SJSA1 (cell line): ENCODE results near the gene SLC44A5. TPM values are rescaled to one million over a fixed set of nuclear protein-coding genes. Genes with fewer than 3 reads are reported as not detected.

Experiments
- DNase-seq, 2 experiments: peaks; one replicate each; pipeline ENCODE4 v3.0.0-alpha.2; 2015 to 2020; ENCODE audit warnings: low spot score in 2 of 2, low read depth in 1 of 2
- H3K27ac ChIP-seq: fragments of 250-450 bp; sonication (Bioruptor Pico); 2 replicates; pipeline ENCODE4 v1.5.1; 2020; ENCODE audit warnings: mild to moderate bottlenecking, moderate library complexity
- H3K27me3 ChIP-seq: fragments of 250-450 bp; sonication (Bioruptor Pico); replicated peaks from 2 replicates; pipeline ENCODE4 v1.5.1; 2020; ENCODE audit warnings: mild to moderate bottlenecking, moderate library complexity
- H3K36me3 ChIP-seq: fragments of 250-450 bp; sonication (Bioruptor Pico); 2 replicates; pipeline ENCODE4 v1.5.1; 2020; ENCODE audit warnings: mild to moderate bottlenecking
- H3K4me1 ChIP-seq: fragments of 250-450 bp; sonication (Bioruptor Pico); replicated peaks from 2 replicates; pipeline ENCODE4 v1.6.1; 2021; ENCODE audit warnings: mild to moderate bottlenecking
- H3K4me3 ChIP-seq: fragments of 250-450 bp; sonication (Bioruptor Pico); 2 replicates; pipeline ENCODE4 v1.5.1; 2020; ENCODE audit warnings: mild to moderate bottlenecking
- H3K9me3 ChIP-seq: fragments of 250-450 bp; sonication (Bioruptor Pico); replicated peaks from 2 replicates; pipeline ENCODE4 v1.5.1; 2020; ENCODE audit warnings: mild to moderate bottlenecking
- total RNA-seq: library from RNA; depleted of rRNA; stranded (reverse); fragments of >200 nt; shearing (Covaris generic); gene quantifications from 2 replicates; pipeline ENCODE4 v1.2.3, GENCODE V29; 2014

SLC44A5 gene
- total RNA-seq, 1 experiment from 2014 or later, result 0.05 TPM

- H3K36me3 ChIP-seq, result no peaks in the 10 kb centered on the region
- H3K27ac ChIP-seq, result no peak overlapping the region
- H3K9me3 ChIP-seq, result no peaks in the 10 kb centered on the region
- H3K27me3 ChIP-seq, result 0 out of 2 replicates have a peak, but pooled peaks cover 2% of the 10 kb centered on the region
- H3K4me3 ChIP-seq, result no peak overlapping the region
- no peak for DNase-seq
- no peaks in the 10 kb centered on the region for H3K4me1 ChIP-seq
Measured at GRCh38 chr1:75528001-75528400, 82.9 kb downstream of the SLC44A5 start.

- DNase-seq, result no peak
- no peaks in the 10 kb centered on the region for H3K36me3 ChIP-seq
- H3K4me1 ChIP-seq, result no peaks in the 10 kb centered on the region
- no peak overlapping the region for H3K4me3 ChIP-seq
- H3K9me3 ChIP-seq, result no peaks in the 10 kb centered on the region
- H3K27ac ChIP-seq, result no peak overlapping the region
- H3K27me3 ChIP-seq, result 0 out of 2 replicates have a peak, but pooled peaks cover 2% of the 10 kb centered on the region
Measured at GRCh38 chr1:75522389-75522788, 88.5 kb downstream of the SLC44A5 start.

- H3K27me3 ChIP-seq, result 0 out of 2 replicates have a peak, but pooled peaks cover 2% of the 10 kb centered on the region
- H3K36me3 ChIP-seq, result no peaks in the 10 kb centered on the region
- H3K4me1 ChIP-seq, result no peaks in the 10 kb centered on the region
- no peak overlapping the region for H3K4me3 ChIP-seq
- H3K9me3 ChIP-seq, result no peaks in the 10 kb centered on the region
- no peak for DNase-seq
- H3K27ac ChIP-seq, result no peak overlapping the region
Measured at GRCh38 chr1:75521658-75522057, 89.3 kb downstream of the SLC44A5 start.

- H3K36me3 ChIP-seq, result no peaks in the 10 kb centered on the region
- no peak overlapping the region for H3K4me3 ChIP-seq
- H3K27ac ChIP-seq, result no peak overlapping the region
- H3K9me3 ChIP-seq, result no peaks in the 10 kb centered on the region
- 0 out of 2 replicates have a peak, but pooled peaks cover 1% of the 10 kb centered on the region for H3K27me3 ChIP-seq
- H3K4me1 ChIP-seq, result no peaks in the 10 kb centered on the region
- no peak for DNase-seq
Measured at GRCh38 chr1:75520862-75521475, 89.9 kb downstream of the SLC44A5 start.

- Histone ChIP-seq H3K4me3 (no peak overlapping the region), H3K9me3 (no peaks in the 10 kb centered on the region), H3K27ac (no peak overlapping the region), H3K36me3 (no peaks in the 10 kb centered on the region), H3K27me3 (no peaks in the 10 kb centered on the region), H3K4me1 (no peaks in the 10 kb centered on the region)
- DNase-seq, result no peak
Measured at GRCh38 chr1:75519651-75520427, 91.1 kb downstream of the SLC44A5 start.

- no peaks in the 10 kb centered on the region for H3K36me3 ChIP-seq
Measured at GRCh38 chr1:75518686-75519085, 92.2 kb downstream of the SLC44A5 start.

GRCh38 chr1:75514270-75514669 is 96.6 kb downstream of the SLC44A5 start:
- no peaks in the 10 kb centered on the region for H3K4me1 ChIP-seq
- H3K27ac ChIP-seq, result no peak overlapping the region
- H3K27me3 ChIP-seq, result no peaks in the 10 kb centered on the region
- no peak overlapping the region for H3K4me3 ChIP-seq
- no peak for DNase-seq
- H3K9me3 ChIP-seq, result no peaks in the 10 kb centered on the region
- no peaks in the 10 kb centered on the region for H3K36me3 ChIP-seq

More at GRCh38 chr1:75518686-75519085, 92.2 kb downstream of the SLC44A5 start:
- H3K4me3 ChIP-seq, result no peak overlapping the region
- H3K27me3 ChIP-seq, result no peaks in the 10 kb centered on the region
- no peak for DNase-seq
- no peaks in the 10 kb centered on the region for H3K9me3 ChIP-seq
- no peaks in the 10 kb centered on the region for H3K4me1 ChIP-seq
- H3K27ac ChIP-seq, result no peak overlapping the region

- no peak for DNase-seq
- Histone ChIP-seq H3K27me3 (no peaks in the 10 kb centered on the region), H3K9me3 (no peaks in the 10 kb centered on the region), H3K4me3 (no peak overlapping the region), H3K4me1 (peaks cover 9% of the 10 kb centered on the region), H3K27ac (no peak overlapping the region), H3K36me3 (no peaks in the 10 kb centered on the region)
Measured at GRCh38 chr1:75506976-75507375, 103.9 kb downstream of the SLC44A5 start.

GRCh38 chr1:75503221-75503974 is 107.5 kb downstream of the SLC44A5 start:
- Histone ChIP-seq H3K36me3 (no peaks in the 10 kb centered on the region), H3K4me3 (no peak overlapping the region), H3K27ac (peak overlapping the region; percentile 24; the same call in 1 of the 2 replicates), H3K9me3 (no peaks in the 10 kb centered on the region), H3K4me1 (peaks cover 9% of the 10 kb centered on the region), H3K27me3 (no peaks in the 10 kb centered on the region)
- DNase-seq, result no peak

GRCh38 chr1:75502776-75503175 is 108.1 kb downstream of the SLC44A5 start:
- no peaks in the 10 kb centered on the region for H3K36me3 ChIP-seq
- H3K27ac ChIP-seq, result peak overlapping the region; percentile 24; the same call in 1 of the 2 replicates
- H3K27me3 ChIP-seq, result no peaks in the 10 kb centered on the region
- H3K9me3 ChIP-seq, result no peaks in the 10 kb centered on the region
- H3K4me1 ChIP-seq, result peaks cover 9% of the 10 kb centered on the region
- no peak overlapping the region for H3K4me3 ChIP-seq
- DNase-seq, result peak in 1 of 2 experiments; percentile 45

- H3K4me3 ChIP-seq, result no peak overlapping the region
- no peaks in the 10 kb centered on the region for H3K9me3 ChIP-seq
- peaks cover 9% of the 10 kb centered on the region for H3K4me1 ChIP-seq
- no peak overlapping the region for H3K27ac ChIP-seq
- H3K36me3 ChIP-seq, result no peaks in the 10 kb centered on the region
- H3K27me3 ChIP-seq, result no peaks in the 10 kb centered on the region
- no peak for DNase-seq
Measured at GRCh38 chr1:75501577-75502295, 109.2 kb downstream of the SLC44A5 start.

GRCh38 chr1:75492011-75492410 is 118.9 kb downstream of the SLC44A5 start:
- H3K4me3 ChIP-seq, result no peak overlapping the region
- no peaks in the 10 kb centered on the region for H3K36me3 ChIP-seq
- no peak overlapping the region for H3K27ac ChIP-seq
- no peak for DNase-seq
- no peaks in the 10 kb centered on the region for H3K27me3 ChIP-seq
- no peaks in the 10 kb centered on the region for H3K4me1 ChIP-seq
- no peaks in the 10 kb centered on the region for H3K9me3 ChIP-seq

- Histone ChIP-seq H3K27me3 (no peaks in the 10 kb centered on the region), H3K27ac (no peak overlapping the region), H3K36me3 (no peaks in the 10 kb centered on the region), H3K9me3 (no peaks in the 10 kb centered on the region), H3K4me3 (no peak overlapping the region), H3K4me1 (no peaks in the 10 kb centered on the region)
- DNase-seq, result no peak
Measured at GRCh38 chr1:75487399-75487798, 123.5 kb downstream of the SLC44A5 start.
